Neuronal stem cell (in vitro differentiated cells): Measurements from ENCODE around the gene MACC1.

Experiments used
- DNase-seq: peaks from one replicate; pipeline ENCODE4 v3.0.0-alpha.2; 2013; ENCODE audit warnings: low spot score
- H2AFZ ChIP-seq: one replicate; pipeline ENCODE4 v1.6.1; 2013; ENCODE audit warnings: mild to moderate bottlenecking, low read length, inconsistent platforms
- H2AK5ac ChIP-seq: 2 replicates; pipeline ENCODE4 v1.6.1; 2013; ENCODE audit warnings: low read depth, mild to moderate bottlenecking, inconsistent platforms, low read length, moderate library complexity, mixed read lengths
- H2BK120ac ChIP-seq: 2 replicates; pipeline ENCODE4 v1.6.1; 2013; ENCODE audit warnings: low read depth, mild to moderate bottlenecking, inconsistent platforms, low read length, moderate library complexity, mixed read lengths
- H2BK12ac ChIP-seq: one replicate; pipeline ENCODE4 v1.6.1; 2013; ENCODE audit warnings: low read length, inconsistent platforms
- H2BK15ac ChIP-seq: 2 replicates; pipeline ENCODE4 v1.6.1; 2013; ENCODE audit warnings: mild to moderate bottlenecking, low read length, inconsistent platforms, mixed read lengths
- H2BK5ac ChIP-seq: one replicate; pipeline ENCODE4 v1.6.1; 2013; ENCODE audit warnings: inconsistent platforms, mild to moderate bottlenecking, low read length, moderate library complexity
- H3K14ac ChIP-seq: one replicate; pipeline ENCODE4 v1.6.1; 2013; ENCODE audit warnings: low read length, inconsistent platforms
- H3K18ac ChIP-seq: 2 replicates; pipeline ENCODE4 v1.6.1; 2013; ENCODE audit warnings: low read length, inconsistent platforms
- H3K23ac ChIP-seq: 2 replicates; pipeline ENCODE4 v1.6.1; 2013; ENCODE audit warnings: low read depth, mild to moderate bottlenecking, mixed read lengths, low read length, inconsistent platforms; ENCODE audit not compliant: poor library complexity
- H3K27ac ChIP-seq: replicated peaks from 3 replicates; pipeline ENCODE4 v1.5.1; 2013; ENCODE audit warnings: low read length, inconsistent platforms
- H3K27me3 ChIP-seq, 3 experiments: 2 replicates each; pipeline ENCODE4 v1.6.1; 2013; ENCODE audit warnings: low read length in 3 of 3, mild to moderate bottlenecking in 2 of 3, inconsistent platforms in 1 of 3, low read depth in 1 of 3, mixed read lengths in 1 of 3, moderate library complexity in 1 of 3; ENCODE audit not compliant: control insufficient read depth in 3 of 3, insufficient read depth in 3 of 3
- H3K36me3 ChIP-seq, 2 donors: replicated peaks in 1 of 2; 2 replicates each; pipeline ENCODE4 v1.6.1; 2013; ENCODE audit warnings: low read length in 2 of 2; ENCODE audit not compliant: control insufficient read depth in 2 of 2, insufficient read depth in 2 of 2
- H3K4ac ChIP-seq: 2 replicates; pipeline ENCODE4 v1.6.1; 2013; ENCODE audit warnings: inconsistent platforms, mild to moderate bottlenecking, low read length, moderate library complexity
- H3K4me1 ChIP-seq, 2 donors: 1 replicate in 1 of 2; 2 replicates in 1 of 2; pipeline ENCODE4 v1.6.1; 2013; ENCODE audit warnings: low read length in 2 of 2, low read depth in 1 of 2; ENCODE audit not compliant: control insufficient read depth in 2 of 2, insufficient read depth in 1 of 2
- H3K4me2 ChIP-seq: one replicate; pipeline ENCODE4 v1.6.1; 2013; ENCODE audit warnings: mild to moderate bottlenecking, low read length, inconsistent platforms; ENCODE audit not compliant: insufficient read depth, poor library complexity, severe bottlenecking
- H3K4me3 ChIP-seq, 2 donors: 2 replicates each; pipeline ENCODE4 v1.5.1; 2013; ENCODE audit warnings: low read length in 2 of 2, mild to moderate bottlenecking in 2 of 2, inconsistent platforms in 1 of 2, moderate library complexity in 1 of 2
- H3K79me1 ChIP-seq: one replicate; pipeline ENCODE4 v1.6.1; 2013; ENCODE audit warnings: low read depth, mild to moderate bottlenecking, inconsistent platforms, low read length, moderate library complexity
- H3K9ac ChIP-seq: one replicate; pipeline ENCODE4 v1.6.1; 2013; ENCODE audit warnings: mild to moderate bottlenecking, low read depth, low read length, inconsistent platforms; ENCODE audit not compliant: poor library complexity
- H3K9me3 ChIP-seq, 2 donors: replicated peaks in 1 of 2; 2 replicates each; pipeline versions ENCODE3 to v1.6.1; 2013; ENCODE audit warnings: low read length in 2 of 2, mild to moderate bottlenecking in 2 of 2, inconsistent platforms in 1 of 2, low read depth in 1 of 2, mixed read lengths in 1 of 2, moderate library complexity in 1 of 2; ENCODE audit not compliant: control insufficient read depth in 2 of 2, insufficient read depth in 1 of 2
- H4K8ac ChIP-seq: one replicate; pipeline ENCODE4 v1.6.1; 2013; ENCODE audit warnings: low read depth, mild to moderate bottlenecking, inconsistent platforms, low read length, moderate library complexity
- H4K91ac ChIP-seq: one replicate; pipeline ENCODE4 v1.6.1; 2013; ENCODE audit warnings: low read length, low read depth, mild to moderate bottlenecking, inconsistent platforms; ENCODE audit not compliant: poor library complexity
- WGBS, 2 donors: extraction: QIAGEN DNeasy Blood & Tissue Kit; methylation state at CpG; one replicate each; pipeline ENCODE4 v1.1.7; 2013; ENCODE audit warnings: missing lambda C conversion rate in 2 of 2, mixed read lengths in 1 of 2; ENCODE audit not compliant: insufficient read length in 2 of 2, insufficient replicate concordance in 1 of 2; ENCODE audit errors: extremely low coverage in 2 of 2; 5-methylcytosine and 5-hydroxymethylcytosine counted together

The MACC1 gene

DNA sequence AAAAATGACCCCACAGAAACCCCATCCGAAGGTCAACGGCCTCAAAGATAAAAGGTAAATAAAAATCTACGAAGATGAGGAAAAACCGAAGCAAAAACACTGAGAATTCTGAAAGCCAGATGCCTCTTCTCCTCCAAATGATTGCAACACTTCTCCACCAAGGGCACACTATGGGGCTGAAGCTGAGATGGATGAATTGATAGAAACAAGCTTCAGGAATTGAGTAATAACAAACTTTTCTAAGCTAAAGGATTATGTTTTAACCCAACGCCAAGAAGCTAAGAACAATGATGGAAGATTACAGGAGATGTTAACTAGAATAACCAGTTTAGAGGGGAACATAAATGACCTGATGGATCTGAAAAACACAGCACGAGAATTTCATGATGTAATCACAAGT lies 127.8 kb downstream of the MACC1 start:
- H4K8ac ChIP-seq = no peak overlapping the region
- H3K9ac ChIP-seq = no peak overlapping the region
- no peak overlapping the region for H3K4ac ChIP-seq
- no peaks in the 10 kb centered on the region for H3K4me1 ChIP-seq
- no peak overlapping the region for H2BK15ac ChIP-seq
- H2BK12ac ChIP-seq = no peak overlapping the region
- no peak overlapping the region for H3K23ac ChIP-seq
- no peak overlapping the region for H3K14ac ChIP-seq
- DNase-seq = no peak
- no peak overlapping the region for H3K4me3 ChIP-seq
- no CpG with 5 or more reads among the region's 6 CpGs for WGBS, 2 donors
- H2AK5ac ChIP-seq = no peak overlapping the region
- H3K9me3 ChIP-seq = no peaks in the 10 kb centered on the region
- H3K79me1 ChIP-seq = no peaks in the 10 kb centered on the region
- H3K4me2 ChIP-seq = no peak overlapping the region
- no peak overlapping the region for H2BK5ac ChIP-seq
- no peak overlapping the region for H2AFZ ChIP-seq
- no peak overlapping the region for H4K91ac ChIP-seq
- no peak overlapping the region for H2BK120ac ChIP-seq
- no peak overlapping the region for H3K18ac ChIP-seq
- no peaks in the 10 kb centered on the region for H3K27me3 ChIP-seq
- H3K36me3 ChIP-seq = no peaks in the 10 kb centered on the region
- H3K27ac ChIP-seq = no peak overlapping the region

DNA sequence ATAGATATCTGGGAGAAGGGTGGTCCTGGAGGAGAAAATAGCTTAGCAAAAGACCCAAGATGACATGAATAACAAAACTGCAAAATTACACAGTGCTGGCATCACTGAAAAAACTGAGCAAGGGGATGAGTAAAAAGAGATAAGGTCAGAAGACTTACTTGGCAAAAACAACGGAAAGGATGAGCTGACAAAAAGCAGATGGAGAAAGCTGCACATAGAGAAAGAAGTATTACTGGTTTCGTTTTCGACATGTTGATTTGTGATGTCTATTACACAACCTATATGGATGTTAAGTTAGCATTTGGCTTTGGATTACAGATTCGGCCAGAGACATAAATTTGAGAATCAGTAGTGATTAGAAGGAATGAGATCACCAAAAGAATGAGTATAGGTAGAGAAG lies 132.1 kb downstream of the MACC1 start:
- Histone ChIP-seq H2BK15ac (no peak overlapping the region), H4K8ac (no peak overlapping the region), H2AFZ (no peak overlapping the region), H3K9ac (no peak overlapping the region), H3K14ac (no peak overlapping the region), H3K36me3 (no peaks in the 10 kb centered on the region), H3K4ac (no peak overlapping the region), H4K91ac (no peak overlapping the region), H3K4me2 (no peak overlapping the region), H3K23ac (no peak overlapping the region), H3K27me3 (no peaks in the 10 kb centered on the region), H2BK5ac (no peak overlapping the region), H3K79me1 (no peaks in the 10 kb centered on the region), H3K4me1 (no peaks in the 10 kb centered on the region), H2BK12ac (no peak overlapping the region), H3K18ac (no peak overlapping the region), H3K27ac (no peak overlapping the region), H3K9me3 (no peaks in the 10 kb centered on the region), H3K4me3 (no peak overlapping the region), H2BK120ac (no peak overlapping the region), H2AK5ac (no peak overlapping the region)
- DNase-seq = no peak
- no CpG with 5 or more reads among the region's 4 CpGs for WGBS, 2 donors
